A549 (cell line): ENCODE measurements around the gene ZNF92.

Source experiments
- CBX2 ChIP-seq: fragments of 200-600 bp; sonication (generic); IDR thresholded peaks from 2 replicates; pipeline ENCODE4 v1.6.1; 2016; ENCODE audit warnings: low read depth, mild to moderate bottlenecking, borderline replicate concordance
- CBX8 ChIP-seq: fragments of 200-600 bp; sonication (generic); IDR thresholded peaks from 2 replicates; pipeline ENCODE4 v1.6.1; 2016
- HOXA7 ChIP-seq: fragments of 250-450 bp; sonication (Bioruptor Pico); IDR thresholded peaks from 2 replicates; pipeline ENCODE4 v1.5.0; 2020; ENCODE audit warnings: mild to moderate bottlenecking, moderate library complexity
- MYC ChIP-seq: IDR thresholded peaks from 2 replicates; pipeline ENCODE4 v1.6.1; 2012; ENCODE audit warnings: mild to moderate bottlenecking, inconsistent platforms, low read length, improper control_type of control experiment, borderline replicate concordance
- POLR2A ChIP-seq: IDR thresholded peaks from 2 replicates; pipeline ENCODE4 v1.6.1; 2012; ENCODE audit warnings: mild to moderate bottlenecking, low read length
- TP53 ChIP-seq: fragments of 250-450 bp; sonication (Bioruptor Pico); IDR thresholded peaks from 2 replicates; pipeline ENCODE4 v1.5.0; 2021; ENCODE audit warnings: mild to moderate bottlenecking, moderate library complexity
- TF ChIP-seq, protein P1 (sequence below): fragments of >200 bp; sonication (Bioruptor Twin); formaldehyde crosslinking; IDR thresholded peaks from 3 replicates; pipeline ENCODE4 v1.5.1; 2016

DNA sequence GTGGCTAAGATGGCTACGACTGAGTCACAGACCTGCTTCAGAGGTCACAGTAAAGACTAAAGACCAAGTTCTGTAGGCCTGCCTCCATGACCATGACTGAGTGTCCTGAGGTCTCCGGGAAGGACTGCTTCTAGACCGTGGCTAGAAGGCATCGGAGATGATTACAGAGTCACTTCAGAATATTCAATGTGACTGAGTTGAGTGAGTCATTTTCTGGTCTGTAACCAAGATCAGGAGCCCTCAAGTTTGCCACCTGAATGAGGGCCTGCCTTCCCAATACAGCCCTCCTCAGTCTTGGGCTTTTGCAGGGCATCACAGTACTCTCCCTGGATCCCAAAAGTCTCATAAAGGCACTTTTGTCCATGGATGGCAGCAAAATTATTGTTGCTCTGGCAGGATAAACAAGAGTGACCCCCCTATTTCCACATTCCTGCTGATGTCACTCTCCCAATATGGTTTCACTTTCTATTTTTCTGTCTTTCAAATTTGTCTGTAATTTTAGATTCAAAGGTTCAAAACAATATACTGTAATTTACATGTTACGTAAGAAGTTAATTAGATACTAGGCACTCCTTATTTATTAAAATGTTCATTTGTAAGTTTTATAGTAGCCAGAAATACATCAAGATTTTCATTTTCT lies 47.7 kb upstream of the ZNF92 start:
- TF ChIP-seq TP53 (no peak), HOXA7 (CRISPR knock-in tag) (no peak), MYC (no peak), CBX8 (no peak), CBX2 (no peak), POLR2A (no peak)
- TF ChIP-seq, protein P1, sequence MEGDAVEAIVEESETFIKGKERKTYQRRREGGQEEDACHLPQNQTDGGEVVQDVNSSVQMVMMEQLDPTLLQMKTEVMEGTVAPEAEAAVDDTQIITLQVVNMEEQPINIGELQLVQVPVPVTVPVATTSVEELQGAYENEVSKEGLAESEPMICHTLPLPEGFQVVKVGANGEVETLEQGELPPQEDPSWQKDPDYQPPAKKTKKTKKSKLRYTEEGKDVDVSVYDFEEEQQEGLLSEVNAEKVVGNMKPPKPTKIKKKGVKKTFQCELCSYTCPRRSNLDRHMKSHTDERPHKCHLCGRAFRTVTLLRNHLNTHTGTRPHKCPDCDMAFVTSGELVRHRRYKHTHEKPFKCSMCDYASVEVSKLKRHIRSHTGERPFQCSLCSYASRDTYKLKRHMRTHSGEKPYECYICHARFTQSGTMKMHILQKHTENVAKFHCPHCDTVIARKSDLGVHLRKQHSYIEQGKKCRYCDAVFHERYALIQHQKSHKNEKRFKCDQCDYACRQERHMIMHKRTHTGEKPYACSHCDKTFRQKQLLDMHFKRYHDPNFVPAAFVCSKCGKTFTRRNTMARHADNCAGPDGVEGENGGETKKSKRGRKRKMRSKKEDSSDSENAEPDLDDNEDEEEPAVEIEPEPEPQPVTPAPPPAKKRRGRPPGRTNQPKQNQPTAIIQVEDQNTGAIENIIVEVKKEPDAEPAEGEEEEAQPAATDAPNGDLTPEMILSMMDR: no peak
